Stomach (tissue), 4 donors: ENCODE data around the gene ZNRF3.

Experiments
- CTCF ChIP-seq, 7 experiments: fragments of 450-650 bp in 4 of 7; fragments of 200-600 bp in 3 of 7; sonication (generic) in 3 of 7; IDR thresholded peaks; one replicate each; pipeline ENCODE4 v1.5.1; 2016 to 2019; ENCODE audit warnings: antibody characterized with exemption in 7 of 7, control low read depth in 2 of 7, mild to moderate bottlenecking in 1 of 7
- EP300 ChIP-seq: sonication (generic); formaldehyde crosslinking; IDR thresholded peaks from one replicate; pipeline ENCODE4 v1.6.1; 2017; ENCODE audit warnings: antibody characterized with exemption

- TF ChIP-seq CTCF (IDR thresholded peaks at IDR 0.05) = no peak
- TF ChIP-seq EP300 = no peak
Measured at GRCh38 chr22:28903080-28903479, 19.7 kb downstream of the ZNRF3 start.
